ENCODE measurements around the gene ATP8B4.

ATP8B4 gene

DNA sequence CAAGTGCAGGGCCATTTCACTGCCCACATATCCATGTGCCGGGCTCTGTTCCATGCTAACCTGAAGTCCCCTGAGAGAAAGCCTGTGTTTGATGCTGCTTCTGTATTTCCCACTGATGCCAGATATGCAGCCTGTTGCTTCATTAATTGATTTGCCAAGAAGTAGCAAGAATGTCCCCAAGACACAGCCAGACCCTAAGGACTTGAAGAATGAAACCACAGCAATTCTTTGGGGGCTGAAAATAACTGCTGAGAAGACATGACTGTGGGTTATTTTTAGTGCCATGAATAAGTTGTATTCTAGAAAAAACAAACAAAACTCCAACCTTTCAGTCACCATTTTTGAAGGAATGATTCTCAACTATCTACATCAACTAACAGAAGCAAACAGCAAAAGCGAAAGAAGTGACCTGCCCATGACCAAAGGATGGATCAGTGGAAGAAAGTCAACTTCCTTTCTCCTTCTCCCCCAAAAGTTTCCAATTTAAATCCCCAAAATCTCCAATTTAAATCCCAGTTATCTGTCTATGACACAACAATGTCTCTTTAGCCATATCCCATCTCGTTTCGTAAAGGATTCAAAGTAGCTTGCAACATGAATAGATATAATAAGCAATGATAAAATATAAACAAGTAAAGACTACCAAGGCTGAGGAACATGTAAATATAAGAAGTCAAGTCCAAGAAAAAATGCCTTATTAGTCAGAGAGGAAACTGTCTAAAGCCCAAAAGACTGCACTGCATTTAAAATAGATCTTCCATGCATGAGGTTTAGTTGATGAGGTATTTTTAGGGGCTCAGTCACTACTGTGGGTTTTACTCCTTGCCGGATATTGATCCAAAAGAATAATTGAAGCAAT is 271.4 kb downstream of the ATP8B4 start:
- Mint-ChIP-seq H3K4me3 (no peak overlapping the region), H3K4me1 (no peaks in the 10 kb centered on the region), H3K27ac (no peak overlapping the region), H3K27me3 (peaks cover 3% of the 10 kb centered on the region), H3K36me3 (no peaks in the 10 kb centered on the region), H3K9me3 (no peaks in the 10 kb centered on the region)
- CTCF ChIA-PET: interaction anchor here (1.3 kb wide), 1 partner anchor 8 kb away, joined by 4 read pairs; no protein-coding TSS in a partner anchor
- no peak for DNase-seq

DNA sequence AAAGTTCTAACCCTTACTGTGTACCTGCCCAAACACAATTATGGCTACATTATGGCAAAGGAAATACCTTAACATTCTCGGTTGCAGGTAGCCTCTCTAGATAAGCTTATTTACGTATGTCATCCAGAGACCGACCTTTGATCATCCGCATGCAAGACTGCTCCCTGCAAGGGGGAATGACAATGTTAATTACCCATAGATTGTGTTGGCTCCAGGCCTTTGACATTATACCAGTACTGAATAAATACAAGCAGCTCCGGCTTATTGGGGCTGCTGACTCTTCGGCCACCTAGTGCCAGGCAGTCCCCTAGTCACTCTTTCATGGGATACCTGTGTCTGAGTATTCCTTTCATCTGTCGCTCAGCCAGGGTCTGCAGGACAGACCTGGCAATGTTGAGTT is 274.6 kb downstream of the ATP8B4 start:
- H3K27ac Mint-ChIP-seq: no peak overlapping the region
- peaks cover under 1% of the 10 kb centered on the region for H3K9me3 Mint-ChIP-seq
- H3K27me3 Mint-ChIP-seq: peaks cover 3% of the 10 kb centered on the region
- CTCF ChIA-PET: no interaction called here
- DNase-seq: no peak
- no peak overlapping the region for H3K4me3 Mint-ChIP-seq
- no peaks in the 10 kb centered on the region for H3K4me1 Mint-ChIP-seq
- H3K36me3 Mint-ChIP-seq: no peaks in the 10 kb centered on the region

DNA sequence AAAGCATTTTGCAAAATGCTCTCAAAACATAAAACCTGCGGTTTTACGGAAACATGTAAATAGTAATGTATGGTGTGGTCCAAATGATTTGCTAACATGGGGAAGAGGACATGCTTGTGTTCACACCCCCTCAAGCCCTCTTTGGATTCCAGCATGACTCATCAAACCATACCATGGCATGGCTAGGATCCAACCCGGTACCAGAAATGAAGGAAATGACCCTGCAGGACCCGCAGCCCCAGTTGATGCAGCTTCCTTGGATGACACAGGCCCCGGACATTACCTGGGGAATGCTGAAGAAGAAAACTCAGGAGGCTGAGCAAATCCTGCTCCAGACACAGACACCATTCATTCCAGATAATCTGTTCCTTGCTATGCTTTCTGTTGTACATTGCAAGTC is 275.3 kb downstream of the ATP8B4 start:
- H3K4me1 Mint-ChIP-seq: no peaks in the 10 kb centered on the region
- DNase-seq: no peak
- H3K9me3 Mint-ChIP-seq: peaks cover 7% of the 10 kb centered on the region
- CTCF ChIA-PET: no interaction called here
- H3K36me3 Mint-ChIP-seq: no peaks in the 10 kb centered on the region
- H3K27me3 Mint-ChIP-seq: peaks cover 2% of the 10 kb centered on the region
- no peak overlapping the region for H3K27ac Mint-ChIP-seq
- no peak overlapping the region for H3K4me3 Mint-ChIP-seq

DNA sequence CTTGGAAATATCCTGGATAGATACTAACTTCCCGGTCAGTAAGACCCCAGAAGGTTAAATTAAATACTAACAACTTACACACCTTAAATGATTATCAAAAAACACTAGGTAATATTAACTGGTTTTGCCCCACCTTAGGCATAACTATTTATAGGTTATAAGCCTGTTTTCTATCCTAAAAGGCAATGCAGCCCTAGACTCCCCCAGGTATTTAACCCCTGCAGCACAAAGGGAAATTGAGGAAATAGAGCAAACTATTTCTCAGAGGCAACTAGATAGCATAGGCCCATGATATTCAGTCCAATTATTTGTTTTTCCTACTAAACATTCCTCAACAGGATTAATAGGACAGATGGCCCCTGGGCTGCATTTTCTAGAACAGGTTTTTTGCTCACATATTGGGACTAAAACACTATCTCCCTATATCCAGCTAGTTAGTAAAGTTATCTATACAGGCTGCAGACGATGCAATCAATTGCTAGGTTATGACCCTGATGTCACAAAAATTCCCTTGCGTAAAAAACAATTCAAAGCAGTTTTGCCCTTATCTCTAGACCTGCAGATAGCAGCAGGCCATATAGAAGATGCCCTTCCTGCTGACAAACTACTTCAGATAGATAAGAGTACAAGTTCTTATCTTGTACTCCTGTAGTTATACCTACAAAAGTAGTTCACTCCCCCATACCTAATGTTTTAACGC is 276.9 kb downstream of the ATP8B4 start:
- Mint-ChIP-seq H3K4me1 (no peaks in the 10 kb centered on the region), H3K36me3 (no peaks in the 10 kb centered on the region), H3K4me3 (no peak overlapping the region), H3K27ac (no peak overlapping the region), H3K9me3 (peaks cover 7% of the 10 kb centered on the region), H3K27me3 (no peaks in the 10 kb centered on the region)
- CTCF ChIA-PET: no interaction called here
- DNase-seq: no peak

DNA sequence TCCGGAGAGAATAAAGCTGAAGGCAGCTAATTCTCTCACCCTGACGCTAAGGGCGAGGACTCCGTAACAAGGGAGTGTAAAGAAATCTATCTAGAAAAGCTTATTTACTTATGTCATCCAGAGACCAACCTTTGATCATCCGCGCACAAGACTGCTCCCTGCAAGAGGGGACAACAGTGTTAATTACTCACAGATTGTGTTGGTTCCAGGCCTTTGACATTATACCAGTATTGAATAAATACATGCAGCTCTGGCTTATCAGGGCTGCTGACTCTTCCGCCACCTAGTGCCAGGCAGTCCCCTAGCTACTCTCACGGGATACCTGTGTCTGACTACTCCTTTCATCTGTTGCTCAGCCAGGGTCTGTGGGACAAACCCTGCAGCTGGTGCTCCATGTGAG is 286.5 kb downstream of the ATP8B4 start:
- Mint-ChIP-seq H3K27me3 (peaks cover 4% of the 10 kb centered on the region), H3K4me3 (no peak overlapping the region), H3K27ac (no peak overlapping the region), H3K4me1 (no peaks in the 10 kb centered on the region), H3K9me3 (no peaks in the 10 kb centered on the region), H3K36me3 (no peaks in the 10 kb centered on the region)
- CTCF ChIA-PET: interaction anchor here (0.7 kb wide), 1 partner anchor 213 kb away, joined by 4 read pairs; no protein-coding TSS in a partner anchor
- no peak for DNase-seq

DNA sequence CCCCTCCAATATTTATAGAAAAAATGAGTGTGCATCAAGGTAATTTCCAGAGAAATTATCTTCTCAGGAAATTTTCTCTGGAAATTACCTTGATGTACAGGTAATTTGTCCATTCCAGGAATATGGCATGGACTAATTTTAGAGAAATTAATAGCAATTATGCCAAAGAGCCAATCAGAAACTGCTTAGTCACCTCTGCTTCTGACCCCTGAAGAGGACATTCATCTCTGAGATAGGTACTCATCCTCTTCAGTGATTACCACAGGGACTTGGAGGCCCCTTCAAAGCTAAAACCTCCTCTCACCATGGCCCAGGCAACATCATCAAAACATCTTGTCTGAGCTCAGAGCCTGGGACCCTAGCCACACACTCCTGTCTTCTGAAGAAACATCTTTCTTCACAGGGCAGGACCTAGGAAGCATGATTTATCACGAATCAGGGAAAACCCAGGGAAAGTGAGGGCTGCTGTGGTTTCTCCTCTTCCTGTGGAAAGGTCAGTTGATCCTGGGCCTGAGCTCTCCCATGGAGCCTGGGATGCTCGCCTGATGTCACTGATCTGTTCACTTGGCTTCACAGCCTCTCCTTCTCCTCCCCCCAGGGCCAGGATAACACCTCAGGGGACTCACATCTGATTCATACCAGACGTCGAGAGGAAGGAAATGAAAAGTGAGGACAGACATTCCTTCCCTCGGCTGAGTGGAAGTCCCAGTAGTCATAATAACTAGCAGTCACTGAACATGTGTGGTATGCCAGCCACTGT is 287.6 kb downstream of the ATP8B4 start:
- Mint-ChIP-seq H3K4me1 (no peaks in the 10 kb centered on the region), H3K27ac (no peak overlapping the region), H3K27me3 (peaks cover 4% of the 10 kb centered on the region), H3K36me3 (no peaks in the 10 kb centered on the region), H3K4me3 (no peak overlapping the region), H3K9me3 (no peaks in the 10 kb centered on the region)
- CTCF ChIA-PET: no interaction called here
- DNase-seq: no peak

DNA sequence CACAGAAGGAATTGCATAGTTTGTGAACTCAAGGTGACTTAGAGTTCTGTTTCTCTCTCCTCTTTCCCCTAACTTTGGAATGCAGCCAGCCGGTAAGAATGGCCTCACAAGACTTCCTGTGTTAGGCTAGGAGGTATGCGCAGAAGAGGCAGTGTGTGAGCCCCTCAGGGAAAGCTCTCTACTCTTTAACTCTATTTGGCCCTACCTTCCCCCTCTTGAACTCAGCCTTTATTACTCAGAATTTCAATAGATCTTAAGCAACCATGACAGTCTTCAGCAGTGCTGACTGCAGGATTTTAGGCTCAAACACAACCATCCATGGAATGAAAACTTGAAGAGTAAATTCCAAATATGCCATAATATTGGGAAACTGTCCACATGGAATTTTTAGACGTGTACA is 288.6 kb downstream of the ATP8B4 start:
- Mint-ChIP-seq H3K4me1 (no peaks in the 10 kb centered on the region), H3K36me3 (no peaks in the 10 kb centered on the region), H3K27me3 (peaks cover 4% of the 10 kb centered on the region), H3K27ac (no peak overlapping the region), H3K4me3 (no peak overlapping the region), H3K9me3 (no peaks in the 10 kb centered on the region)
- no peak for DNase-seq
- CTCF ChIA-PET: no interaction called here

DNA sequence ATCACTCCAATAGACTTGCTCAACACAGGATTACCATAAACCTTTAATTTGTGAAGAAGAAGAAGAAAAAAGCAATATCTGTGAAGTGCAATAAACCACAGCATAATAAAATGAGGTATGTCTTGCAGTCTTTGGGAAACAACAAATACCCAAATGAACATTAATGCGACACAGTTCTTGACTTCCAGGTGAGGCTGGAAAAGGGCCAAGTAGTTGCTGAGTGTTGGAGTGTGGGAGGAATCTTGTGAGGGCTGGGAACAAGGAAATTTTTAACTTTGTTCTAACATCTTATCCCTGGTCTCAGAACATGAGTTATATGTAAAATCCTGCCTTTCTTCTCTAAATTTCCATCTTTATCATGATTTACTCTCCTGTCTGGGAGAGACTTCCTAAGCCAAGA is 291.7 kb downstream of the ATP8B4 start:
- Mint-ChIP-seq H3K4me3 (no peak overlapping the region), H3K27me3 (peaks cover 4% of the 10 kb centered on the region), H3K36me3 (no peaks in the 10 kb centered on the region), H3K9me3 (no peaks in the 10 kb centered on the region), H3K27ac (no peak overlapping the region), H3K4me1 (no peaks in the 10 kb centered on the region)
- CTCF ChIA-PET: no interaction called here
- DNase-seq: no peak

DNA sequence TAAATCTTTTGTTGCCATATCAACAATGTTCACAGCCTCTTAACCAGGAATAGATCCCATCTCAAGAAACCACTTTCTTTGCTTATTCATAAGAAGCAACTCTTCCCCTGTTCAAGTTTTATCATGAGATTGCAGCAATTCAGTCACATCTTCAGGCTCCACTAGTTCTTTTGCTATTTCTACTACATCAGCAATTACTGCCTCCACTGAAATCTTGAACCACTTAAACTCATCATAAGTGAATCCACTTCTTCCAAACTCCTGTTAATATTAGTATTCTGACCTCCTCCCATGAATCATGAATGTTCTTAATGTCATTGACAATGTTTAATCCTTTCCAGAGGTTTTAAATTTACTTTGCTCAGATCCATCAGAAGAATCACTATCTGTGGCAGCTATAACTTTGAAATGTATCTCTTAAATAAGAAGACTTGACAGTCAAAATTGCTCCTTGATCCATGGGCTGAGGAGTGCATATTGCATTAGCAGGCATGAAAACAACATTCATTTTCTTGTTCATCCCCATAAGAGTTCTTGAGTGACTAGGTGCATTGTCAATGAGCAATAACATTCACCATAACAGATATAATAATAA is 292.3 kb downstream of the ATP8B4 start:
- no peaks in the 10 kb centered on the region for H3K36me3 Mint-ChIP-seq
- H3K4me1 Mint-ChIP-seq: no peaks in the 10 kb centered on the region
- CTCF ChIA-PET: no interaction called here
- DNase-seq: no peak
- H3K27ac Mint-ChIP-seq: no peak overlapping the region
- peaks cover 4% of the 10 kb centered on the region for H3K27me3 Mint-ChIP-seq
- H3K4me3 Mint-ChIP-seq: no peak overlapping the region
- no peaks in the 10 kb centered on the region for H3K9me3 Mint-ChIP-seq

DNA sequence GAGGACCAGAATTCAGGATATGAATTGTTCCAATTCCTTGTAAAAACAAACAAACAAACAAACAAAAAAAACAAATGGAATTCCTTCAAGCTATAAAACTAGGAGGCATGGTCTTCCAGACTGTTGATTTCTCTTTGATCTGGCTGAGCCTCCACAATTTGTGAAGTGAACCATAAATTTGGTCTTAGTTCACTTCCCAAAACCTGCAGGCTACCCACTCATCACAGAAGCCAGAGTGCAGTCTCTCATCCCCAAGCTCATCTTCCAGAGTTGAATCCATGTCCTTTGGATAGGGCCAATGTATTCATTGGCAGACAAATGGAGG is 294.3 kb downstream of the ATP8B4 start:
- Mint-ChIP-seq H3K4me1 (no peaks in the 10 kb centered on the region), H3K27ac (no peak overlapping the region), H3K27me3 (no peaks in the 10 kb centered on the region), H3K4me3 (no peak overlapping the region), H3K36me3 (no peaks in the 10 kb centered on the region), H3K9me3 (no peaks in the 10 kb centered on the region)
- no peak for DNase-seq
- CTCF ChIA-PET: no interaction called here

DNA sequence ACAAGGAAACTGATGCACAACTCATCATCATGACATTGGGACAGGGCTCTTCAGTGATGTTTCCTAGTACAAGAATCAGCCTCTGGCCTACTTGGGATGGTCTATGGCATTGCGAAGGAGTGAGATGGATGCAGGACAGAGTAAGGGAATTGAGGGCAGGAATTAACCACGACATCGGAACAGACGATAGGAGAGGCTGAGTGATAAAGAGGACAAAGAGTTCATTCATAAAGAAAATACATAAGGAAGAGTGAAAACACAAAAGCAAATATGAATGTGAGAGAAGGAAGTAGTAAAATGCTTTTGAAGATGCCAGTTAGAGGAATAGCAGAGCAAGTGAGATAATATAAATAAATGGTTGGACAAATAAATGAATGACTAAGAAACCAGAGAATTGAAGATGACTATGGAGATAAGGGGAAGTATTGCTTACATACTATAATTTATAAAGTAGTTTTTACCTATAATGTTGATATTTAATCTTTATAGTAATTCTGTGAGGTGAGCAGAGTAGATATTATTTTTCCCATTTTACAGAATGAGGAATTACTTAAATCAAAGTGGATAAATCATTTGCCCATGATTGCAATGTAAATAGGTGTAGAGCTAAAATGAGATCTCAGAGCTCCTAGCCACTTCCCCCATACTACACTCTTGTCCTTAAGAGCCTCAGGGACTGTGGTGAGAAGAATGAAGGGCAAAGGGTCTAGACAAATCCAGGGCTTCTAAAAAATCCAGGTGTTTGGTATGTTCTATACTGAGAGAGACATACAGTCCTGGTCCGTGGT is 294.9 kb downstream of the ATP8B4 start:
- H3K4me1 Mint-ChIP-seq: no peaks in the 10 kb centered on the region
- H3K27me3 Mint-ChIP-seq: no peaks in the 10 kb centered on the region
- no peak overlapping the region for H3K4me3 Mint-ChIP-seq
- CTCF ChIA-PET: no interaction called here
- H3K36me3 Mint-ChIP-seq: no peaks in the 10 kb centered on the region
- no peak overlapping the region for H3K27ac Mint-ChIP-seq
- DNase-seq: no peak
- H3K9me3 Mint-ChIP-seq: no peaks in the 10 kb centered on the region

DNA sequence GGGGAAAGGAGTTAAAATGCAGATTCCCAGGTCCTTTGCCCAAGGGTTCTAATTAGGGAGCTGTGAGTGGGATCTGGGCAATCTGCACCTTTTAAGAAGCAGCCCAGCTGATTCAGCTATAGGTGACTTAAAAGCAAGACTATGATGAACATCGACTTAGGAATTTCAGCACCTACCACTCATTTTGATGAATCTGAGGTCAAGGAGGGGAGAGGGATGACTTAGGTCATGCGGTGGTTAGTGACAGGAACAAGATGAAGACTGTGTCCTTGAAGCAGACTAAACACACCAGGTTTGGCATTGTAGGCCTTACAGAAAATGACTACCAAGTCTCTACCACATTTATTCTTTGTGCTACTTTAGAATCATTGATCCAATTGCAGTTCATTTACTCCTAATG is 301.9 kb downstream of the ATP8B4 start:
- peaks cover 5% of the 10 kb centered on the region for H3K4me1 Mint-ChIP-seq
- CTCF ChIA-PET: no interaction called here
- H3K27me3 Mint-ChIP-seq: no peaks in the 10 kb centered on the region
- H3K9me3 Mint-ChIP-seq: no peaks in the 10 kb centered on the region
- no peak overlapping the region for H3K4me3 Mint-ChIP-seq
- no peak overlapping the region for H3K27ac Mint-ChIP-seq
- no peak for DNase-seq
- H3K36me3 Mint-ChIP-seq: no peaks in the 10 kb centered on the region

DNA sequence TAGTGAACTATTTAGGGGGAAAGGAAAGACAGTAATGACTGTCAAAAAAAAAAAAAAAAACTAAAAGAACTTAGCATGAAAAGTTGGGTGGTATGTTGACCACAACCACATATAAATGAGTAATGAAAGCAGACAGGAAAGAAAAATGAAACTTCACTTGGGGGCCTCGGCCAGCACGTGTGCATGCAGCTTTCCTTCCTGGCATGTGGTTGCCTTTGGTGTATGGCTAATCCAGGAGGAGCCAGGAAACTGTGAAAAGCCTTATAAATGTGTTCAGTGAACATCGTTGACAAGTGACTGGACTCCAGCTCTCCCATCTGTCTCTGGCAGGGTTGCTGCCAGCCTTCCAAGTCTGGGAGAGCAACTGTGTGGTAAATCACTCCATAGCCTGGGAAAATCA is 303.1 kb downstream of the ATP8B4 start:
- no peak for DNase-seq
- Mint-ChIP-seq H3K4me1 (peaks cover 5% of the 10 kb centered on the region), H3K27me3 (no peaks in the 10 kb centered on the region), H3K27ac (no peak overlapping the region), H3K4me3 (no peak overlapping the region), H3K36me3 (no peaks in the 10 kb centered on the region), H3K9me3 (no peaks in the 10 kb centered on the region)
- CTCF ChIA-PET: no interaction called here

DNA sequence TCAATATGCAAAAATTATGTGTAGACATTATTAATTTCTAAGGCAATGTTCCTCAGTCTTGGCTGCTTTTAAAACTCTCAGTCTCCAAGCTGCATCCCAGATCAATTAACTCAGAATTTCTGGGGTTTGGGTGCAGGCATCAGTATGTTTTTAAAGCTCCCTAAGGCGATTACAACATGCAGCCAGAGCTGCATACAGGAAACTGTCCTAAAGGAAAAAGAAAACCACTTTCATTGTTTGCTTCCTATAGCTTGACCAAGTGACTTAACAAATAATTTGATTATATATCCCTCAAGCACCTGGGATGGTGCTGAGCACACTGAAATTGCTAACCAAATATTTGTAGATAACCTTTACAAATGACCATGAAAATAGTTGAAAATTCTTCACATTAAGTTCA is 303.5 kb downstream of the ATP8B4 start:
- H3K4me3 Mint-ChIP-seq: no peak overlapping the region
- no peaks in the 10 kb centered on the region for H3K27me3 Mint-ChIP-seq
- no peaks in the 10 kb centered on the region for H3K9me3 Mint-ChIP-seq
- H3K27ac Mint-ChIP-seq: no peak overlapping the region
- no peaks in the 10 kb centered on the region for H3K36me3 Mint-ChIP-seq
- DNase-seq: no peak
- H3K4me1 Mint-ChIP-seq: peaks cover 5% of the 10 kb centered on the region
- CTCF ChIA-PET: no interaction called here
